Fibroblast of mammary gland (primary cell): ENCODE measurements around the gene TSTD2.

Source experiments
- DNase-seq: peaks from one replicate; pipeline ENCODE4 v3.0.0-alpha.2; 2010; ENCODE audit warnings: low read depth
- H3K4me3 ChIP-seq: 2 replicates; pipeline ENCODE4 v1.5.1; 2011; ENCODE audit warnings: low read depth, mild to moderate bottlenecking, low read length, moderate library complexity; ENCODE audit not compliant: control insufficient read depth
- CTCF ChIP-seq: conservative IDR thresholded peaks from 2 replicates; pipeline ENCODE4 v1.5.1; 2011; ENCODE audit warnings: low read depth, low read length, inconsistent platforms; ENCODE audit not compliant: control insufficient read depth, insufficient read depth

The TSTD2 gene

GRCh38 chr9:97668485-97668884 is 35.3 kb upstream of the TSTD2 start:
- no peak overlapping the region for H3K4me3 ChIP-seq
- no peak for TF ChIP-seq CTCF
- no peak for DNase-seq

GRCh38 chr9:97666907-97667686 is 33.9 kb upstream of the TSTD2 start:
- TF ChIP-seq CTCF, result no peak
- H3K4me3 ChIP-seq, result no peak overlapping the region
- DNase-seq, result no peak

GRCh38 chr9:97665742-97666141 is 32.6 kb upstream of the TSTD2 start:
- no peak overlapping the region for H3K4me3 ChIP-seq
- no peak for TF ChIP-seq CTCF
- DNase-seq, result no peak

GRCh38 chr9:97660847-97661246 is 27.7 kb upstream of the TSTD2 start:
- DNase-seq, result peak; percentile 15
- TF ChIP-seq CTCF, result no peak
- no peak overlapping the region for H3K4me3 ChIP-seq

GRCh38 chr9:97660340-97660739 is 27.2 kb upstream of the TSTD2 start:
- DNase-seq, result no peak
- no peak overlapping the region for H3K4me3 ChIP-seq
- no peak for TF ChIP-seq CTCF

- DNase-seq, result no peak
- no peak overlapping the region for H3K4me3 ChIP-seq
- TF ChIP-seq CTCF, result no peak
Measured at GRCh38 chr9:97659771-97660170, 26.6 kb upstream of the TSTD2 start.
